Pancreas (tissue), 10 donors: ENCODE measurements around the gene AGR2. TPM values are rescaled to one million over a fixed set of nuclear protein-coding genes. Genes with fewer than 3 reads are reported as not detected.
A peak's percentile ranks its signal among the peaks of the same experiment; 100 is the strongest.

Experiments used
- ATAC-seq, 4 donors: fragments of 200-7000 bp; cut with Tn5 transposase; one replicate each; pipeline versions ENCODE4 v1.8.0 to v1.9.1; 2020; ENCODE audit warnings: mild to moderate bottlenecking in 4 of 4, moderate library complexity in 4 of 4
- DNase-seq, 6 donors: peaks; one replicate each; pipeline ENCODE4 v3.0.0-alpha.2; 2020
- FAIRE-seq: peaks from 2 replicates; lab custom pipeline; 2012; peaks lifted over from hg19 to GRCh38; lab: Jason Lieb, UNC
- H3K27ac ChIP-seq, 4 donors: fragments of 200-600 bp; sonication (generic); 1 replicate in 3 of 4; 2 replicates in 1 of 4; pipeline versions ENCODE4 v1.5.0 to v1.8.0; 2020
- H3K27me3 ChIP-seq, 4 donors: fragments of 200-600 bp; one replicate each; pipeline ENCODE4 v1.8.0; 2021
- H3K36me3 ChIP-seq, 3 donors: fragments of 200-600 bp; sonication (generic) in 1 of 3; one replicate each; pipeline versions ENCODE4 v1.5.0 to v1.8.0; 2020 to 2021
- H3K4me1 ChIP-seq, 3 donors: fragments of 200-600 bp; one replicate each; pipeline ENCODE4 v1.8.0; 2021
- H3K4me3 ChIP-seq, 4 donors: fragments of 200-600 bp; sonication (generic) in 2 of 4; one replicate each; pipeline versions ENCODE4 v1.5.0 to v1.8.0; 2020 to 2021
- H3K9me3 ChIP-seq, 4 donors: fragments of 200-600 bp; one replicate each; pipeline ENCODE4 v1.8.0; 2021
- CTCF ChIP-seq, 4 donors: fragments of 200-600 bp; sonication (generic) in 3 of 4; IDR thresholded peaks; one replicate each; pipeline versions ENCODE4 v1.5.0 to v1.8.0; 2021; ENCODE audit warnings: antibody characterized with exemption in 4 of 4
- WGBS, 2 donors: extraction: QIAGEN DNeasy Blood & Tissue Kit; methylation state at CpG; one replicate each; pipeline ENCODE4 v1.1.7; 2013; 5-methylcytosine and 5-hydroxymethylcytosine counted together
- intact Hi-C, 3 donors: fragments of 100-400 bp; cut with DNase I; formaldehyde crosslinking; loops; one replicate each; pipeline versions ENCODE4 v1.11.1 to v1.14.2; 2022
- polyA plus RNA-seq, 2 donors: library from polyadenylated mRNA; stranded (reverse); fragments of 200-250 nt; gene quantifications; one replicate each; pipeline ENCODE4 v1.2.3, GENCODE V29; 2013
- total RNA-seq, 6 donors: library from RNA; stranded (reverse); fragmentation: NEBNext Ultra II Directional in 4 of 6; extraction: Animal tissue kit (Norgen Biotek cat#: 25700) in 4 of 6; gene quantifications; one replicate each; pipeline versions ENCODE4 v1.2.1 to v1.2.4, GENCODE V29; 2021 to 2023
- donor health status: healthy with polysubstance abuse.
- donor health status: DM: no; HTN: no; CAD: no; lungs with moderate emphysema.
- donor health status: DM: no; HTN: no; CAD: no.
- donor health status: control.
- donor health status: control.
- donor health status: Bipolar disorder and iron deficiency.
- donor health status: DM: yes; HTN: yes; CAD: no.
- donor health status: DM: no; HTN: no; CAD: no.
- donor health status: DM: no; HTN: no; CAD: no.
- donor health status: DM: yes; HTN: yes; CAD: no.

The AGR2 gene
- total and polyA plus RNA-seq, 8 donors, result 2.3 to 31.5 (median 11.5) TPM

- DNase-seq (no peak), ATAC-seq (no peak), FAIRE-seq (no peak)
- H3K9me3 ChIP-seq, result no peaks in the 10 kb centered on the region
- no peak for TF ChIP-seq CTCF (IDR thresholded peaks at IDR 0.05)
- 80 to 83% methylated on average over 1 of the region's 1 CpG for WGBS, 2 donors
- peaks cover 8 to 21% (median 13%) of the 10 kb centered on the region in 3 donors for H3K4me1 ChIP-seq
- no peaks in the 10 kb centered on the region for H3K36me3 ChIP-seq
- no peaks in the 10 kb centered on the region for H3K27me3 ChIP-seq
- intact Hi-C loops, result no loop called here
- no peak overlapping the region for H3K27ac ChIP-seq
- H3K4me3 ChIP-seq, result no peak overlapping the region
Measured at GRCh38 chr7:16817536-16817935, 12.7 kb upstream of the AGR2 start.

GRCh38 chr7:16816824-16817223 is 12.0 kb upstream of the AGR2 start:
- ATAC-seq, result peak in 3 of 4 donors; percentile 21 to 68 (median 53)
- H3K9me3 ChIP-seq, result no peaks in the 10 kb centered on the region
- H3K4me1 ChIP-seq, result peaks cover 8 to 22% (median 10%) of the 10 kb centered on the region in 3 donors
- WGBS, 2 donors, result 70 to 95% methylated on average over 2 of the region's 2 CpGs
- no peak for TF ChIP-seq CTCF (IDR thresholded peaks at IDR 0.05)
- DNase-seq, result no peak
- H3K4me3 ChIP-seq, result no peak overlapping the region
- H3K27me3 ChIP-seq, result no peaks in the 10 kb centered on the region
- no peaks in the 10 kb centered on the region for H3K36me3 ChIP-seq
- no peak for FAIRE-seq
- H3K27ac ChIP-seq, result no peak overlapping the region
- intact Hi-C loops, result no loop called here

GRCh38 chr7:16815001-16815400 is 10.2 kb upstream of the AGR2 start:
- Histone ChIP-seq H3K4me3 (no peak overlapping the region), H3K27me3 (no peaks in the 10 kb centered on the region), H3K27ac (no peak overlapping the region), H3K9me3 (no peaks in the 10 kb centered on the region), H3K4me1 (peaks cover 5 to 29% (median 10%) of the 10 kb centered on the region in 3 donors), H3K36me3 (no peaks in the 10 kb centered on the region)
- no peak for FAIRE-seq
- DNase-seq, result no peak
- ATAC-seq, result no peak
- TF ChIP-seq CTCF (IDR thresholded peaks at IDR 0.05), result no peak
- intact Hi-C loops, result no loop called here
- 85 to 88% methylated on average over 2 of the region's 2 CpGs for WGBS, 2 donors

GRCh38 chr7:16813232-16813616 is 8.4 kb upstream of the AGR2 start:
- TF ChIP-seq CTCF (IDR thresholded peaks at IDR 0.05), result no peak
- H3K4me1 ChIP-seq, result peaks cover 5 to 29% (median 10%) of the 10 kb centered on the region in 3 donors
- no peak overlapping the region for H3K4me3 ChIP-seq
- no peaks in the 10 kb centered on the region for H3K27me3 ChIP-seq
- FAIRE-seq (no peak), DNase-seq (no peak), ATAC-seq (peak; percentile 21 to 73 (median 60))
- H3K36me3 ChIP-seq, result no peaks in the 10 kb centered on the region
- no peaks in the 10 kb centered on the region for H3K9me3 ChIP-seq
- intact Hi-C loops, result no loop called here
- H3K27ac ChIP-seq, result peak overlapping the region in 3 of 4 donors; percentile 40 to 47 (median 42)
- 32 to 33% methylated on average over 3 of the region's 3 CpGs for WGBS, 2 donors

GRCh38 chr7:16812542-16813231 is 7.9 kb upstream of the AGR2 start:
- 57 to 60% methylated on average over 4 of the region's 4 CpGs for WGBS, 2 donors
- DNase-seq (no peak), FAIRE-seq (peak; percentile 17), ATAC-seq (peak in 1 of 4 donors; percentile 16)
- Histone ChIP-seq H3K9me3 (no peaks in the 10 kb centered on the region), H3K36me3 (no peaks in the 10 kb centered on the region), H3K27me3 (no peaks in the 10 kb centered on the region), H3K4me3 (no peak overlapping the region), H3K4me1 (peaks cover 5 to 29% (median 10%) of the 10 kb centered on the region in 3 donors), H3K27ac (peak overlapping the region in 3 of 4 donors; percentile 40 to 47 (median 42))
- intact Hi-C loops, result no loop called here
- TF ChIP-seq CTCF (IDR thresholded peaks at IDR 0.05), result no peak
